ENCODE results near the gene SRR. TPM values are rescaled to one million over a fixed set of nuclear protein-coding genes. Genes with fewer than 3 reads are reported as not detected.

Gene SRR
- total and polyA plus RNA-seq, 9 of the 15 experiments (the other 6 are each of a cell fraction or from before 2014, with no cell fraction given), result 5.0 to 19.4 (median 7.9) TPM

- TF ChIP-seq MNT (conservative IDR thresholded peaks at IDR 0.05) (peak in 1 of 2 experiments; percentile 67; a peak in 1 of 4 replicates), ARID1B (IDR thresholded peaks at IDR 0.05) (no peak), POLR2B (IDR thresholded peaks at IDR 0.05; ENCODE audit: low read depth, partially characterized antibody) (peak; percentile 69), POLR2A (conservative IDR thresholded peaks at IDR 0.05) (peak; percentile 83), ZBTB17 (CRISPR knock-in tag; IDR thresholded peaks at IDR 0.05) (no peak), FOXP1 (CRISPR knock-in tag; IDR thresholded peaks at IDR 0.05) (no peak), ZNF224 (CRISPR knock-in tag; IDR thresholded peaks at IDR 0.05) (no peak), MGA (IDR thresholded peaks at IDR 0.05) (peak; percentile 46; the same call in 1 of the 2 replicates)
- TF ChIP-seq, protein P1, sequence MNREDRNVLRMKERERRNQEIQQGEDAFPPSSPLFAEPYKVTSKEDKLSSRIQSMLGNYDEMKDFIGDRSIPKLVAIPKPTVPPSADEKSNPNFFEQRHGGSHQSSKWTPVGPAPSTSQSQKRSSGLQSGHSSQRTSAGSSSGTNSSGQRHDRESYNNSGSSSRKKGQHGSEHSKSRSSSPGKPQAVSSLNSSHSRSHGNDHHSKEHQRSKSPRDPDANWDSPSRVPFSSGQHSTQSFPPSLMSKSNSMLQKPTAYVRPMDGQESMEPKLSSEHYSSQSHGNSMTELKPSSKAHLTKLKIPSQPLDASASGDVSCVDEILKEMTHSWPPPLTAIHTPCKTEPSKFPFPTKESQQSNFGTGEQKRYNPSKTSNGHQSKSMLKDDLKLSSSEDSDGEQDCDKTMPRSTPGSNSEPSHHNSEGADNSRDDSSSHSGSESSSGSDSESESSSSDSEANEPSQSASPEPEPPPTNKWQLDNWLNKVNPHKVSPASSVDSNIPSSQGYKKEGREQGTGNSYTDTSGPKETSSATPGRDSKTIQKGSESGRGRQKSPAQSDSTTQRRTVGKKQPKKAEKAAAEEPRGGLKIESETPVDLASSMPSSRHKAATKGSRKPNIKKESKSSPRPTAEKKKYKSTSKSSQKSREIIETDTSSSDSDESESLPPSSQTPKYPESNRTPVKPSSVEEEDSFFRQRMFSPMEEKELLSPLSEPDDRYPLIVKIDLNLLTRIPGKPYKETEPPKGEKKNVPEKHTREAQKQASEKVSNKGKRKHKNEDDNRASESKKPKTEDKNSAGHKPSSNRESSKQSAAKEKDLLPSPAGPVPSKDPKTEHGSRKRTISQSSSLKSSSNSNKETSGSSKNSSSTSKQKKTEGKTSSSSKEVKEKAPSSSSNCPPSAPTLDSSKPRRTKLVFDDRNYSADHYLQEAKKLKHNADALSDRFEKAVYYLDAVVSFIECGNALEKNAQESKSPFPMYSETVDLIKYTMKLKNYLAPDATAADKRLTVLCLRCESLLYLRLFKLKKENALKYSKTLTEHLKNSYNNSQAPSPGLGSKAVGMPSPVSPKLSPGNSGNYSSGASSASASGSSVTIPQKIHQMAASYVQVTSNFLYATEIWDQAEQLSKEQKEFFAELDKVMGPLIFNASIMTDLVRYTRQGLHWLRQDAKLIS (CRISPR knock-in tag; IDR thresholded peaks at IDR 0.05), result peak; percentile 33; the same call in 1 of the 2 replicates
Observed at GRCh38 chr17:2303204-2304188, at the start of gene SRR, which contains the start of gene SMG6 (continued).
